NOMO-1 (cell line): ENCODE measurements around the gene RPS6KA2.

Source experiments
- DNase-seq, 2 experiments: peaks; one replicate each; lab custom pipeline; 2025; ENCODE audit not compliant: unreplicated experiment in 2 of 2; lab: John Stamatoyannopoulos, UW

The RPS6KA2 gene

DNA sequence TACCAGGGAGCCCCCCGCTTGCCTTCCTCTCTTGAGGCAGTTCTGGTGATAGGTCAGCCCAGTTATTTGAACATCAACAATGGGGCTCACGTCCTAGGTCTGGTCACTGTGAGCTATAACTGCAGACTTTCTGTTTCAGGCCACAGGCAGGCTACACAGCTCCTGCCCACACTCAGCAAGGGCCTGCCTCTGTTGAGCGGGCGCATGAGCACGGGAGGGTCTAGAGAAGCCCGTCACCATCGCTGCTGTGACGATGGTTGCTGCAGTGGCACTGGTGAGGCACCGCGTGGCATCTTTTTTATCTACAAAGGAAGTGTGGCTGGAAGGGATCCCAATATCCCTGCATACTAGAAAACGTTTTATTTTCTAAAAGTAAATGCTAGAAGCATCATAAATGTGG lies 118.3 kb downstream of the RPS6KA2 start:
- DNase-seq, result no peak

DNA sequence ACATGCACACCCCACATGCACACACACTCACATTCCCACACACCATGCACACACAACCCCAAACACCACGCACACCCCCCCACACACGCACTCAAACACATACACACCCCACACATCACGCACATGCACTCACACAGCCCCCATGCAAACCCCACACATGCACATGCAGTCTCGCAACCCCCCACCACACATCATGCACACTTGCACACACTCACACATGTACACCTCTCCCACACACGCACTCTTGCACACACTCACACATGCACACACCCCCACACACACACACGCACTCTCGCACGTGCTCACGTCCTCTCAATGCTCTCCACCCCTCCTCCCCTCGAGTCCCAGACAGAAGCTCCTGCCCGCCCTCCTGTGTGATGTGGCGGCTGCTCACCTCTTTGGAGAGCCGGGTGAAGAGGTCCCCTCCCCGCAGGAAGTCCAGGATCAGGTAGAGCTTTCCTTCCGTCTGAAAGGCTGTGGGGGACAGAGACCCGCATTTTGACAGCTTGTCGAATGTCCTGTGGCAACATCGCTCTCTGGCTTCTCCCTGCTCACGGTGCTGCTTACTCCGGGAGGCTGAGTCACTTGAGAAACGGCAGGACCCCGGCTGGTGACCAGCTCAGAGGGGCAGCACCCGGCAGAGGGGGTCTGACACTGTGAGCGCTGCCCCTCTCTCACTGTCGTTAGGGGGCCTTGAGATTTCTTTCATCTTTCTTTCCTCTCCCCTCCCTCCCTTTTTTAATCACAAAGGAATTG lies 119.1 kb downstream of the RPS6KA2 start:
- DNase-seq, result no peak

DNA sequence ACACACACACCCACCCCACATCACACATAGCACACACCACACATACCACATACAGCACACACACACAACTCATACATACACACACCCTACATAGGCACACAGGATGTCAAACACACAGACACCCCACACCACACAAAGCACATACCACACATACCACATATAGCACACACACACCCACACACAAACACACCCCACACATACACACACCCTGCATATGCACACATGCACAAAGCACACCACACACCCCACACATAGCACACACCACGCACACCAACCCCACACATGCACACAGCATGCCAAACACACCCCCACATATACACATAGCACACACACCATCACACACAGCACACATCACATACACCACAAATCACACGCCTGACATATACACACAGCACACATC lies 119.7 kb downstream of the RPS6KA2 start:
- DNase-seq, result no peak

DNA sequence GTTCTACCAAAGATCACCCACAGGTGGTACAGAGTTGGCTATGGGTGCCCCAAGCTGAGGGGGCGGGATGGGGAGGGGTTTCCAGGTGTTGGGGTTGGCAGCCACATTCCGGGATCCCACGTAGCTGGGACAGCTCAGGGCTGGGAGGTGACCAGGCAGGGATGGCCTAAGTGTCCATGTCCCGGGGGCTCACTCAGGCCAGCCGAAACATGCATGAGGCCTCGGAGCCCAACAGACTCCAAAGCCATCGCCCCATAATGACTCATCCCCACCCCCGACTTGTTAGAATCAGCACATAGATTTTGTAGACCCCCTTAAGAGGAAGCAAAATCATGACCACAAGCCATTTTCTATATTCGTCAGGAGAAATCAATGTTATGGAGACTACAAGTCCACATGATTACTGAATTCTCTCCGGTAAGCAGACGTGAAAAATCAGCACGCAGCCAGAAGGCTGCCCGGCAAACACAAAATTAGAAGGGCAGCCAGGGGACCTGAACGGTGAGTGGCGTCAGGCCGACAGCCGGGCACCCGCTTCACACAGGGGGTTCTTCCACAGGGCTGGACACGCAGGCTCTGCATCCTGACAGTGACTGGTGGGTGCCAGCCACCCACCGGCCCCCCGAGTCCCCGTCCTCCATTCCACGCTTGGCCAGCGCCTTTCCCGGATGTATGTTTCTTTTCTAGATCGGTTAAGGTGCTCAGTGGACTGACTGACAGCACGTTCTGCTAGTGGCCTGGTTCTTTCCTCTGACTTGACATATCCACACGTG lies 121.7 kb downstream of the RPS6KA2 start:
- DNase-seq, result no peak

DNA sequence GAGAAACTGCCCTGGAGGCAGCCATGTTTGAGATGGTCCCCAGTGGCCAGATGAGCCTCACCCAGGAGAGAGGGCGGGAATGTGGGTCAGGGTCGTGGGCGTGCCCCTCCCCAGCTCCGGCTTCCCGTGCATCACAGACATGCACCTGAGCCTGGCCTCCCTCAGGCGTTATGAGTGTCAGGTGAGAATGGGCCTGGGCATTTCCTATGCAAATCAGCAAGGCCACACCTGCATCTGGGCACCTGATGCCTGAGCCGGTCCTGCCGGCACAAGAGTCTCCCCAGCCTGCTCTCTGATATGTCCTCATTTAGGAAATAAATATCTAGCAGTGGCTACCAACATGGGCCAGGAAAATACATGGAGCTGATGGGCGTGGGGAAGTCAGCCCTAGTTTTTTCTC lies 123.0 kb downstream of the RPS6KA2 start:
- no peak for DNase-seq

DNA sequence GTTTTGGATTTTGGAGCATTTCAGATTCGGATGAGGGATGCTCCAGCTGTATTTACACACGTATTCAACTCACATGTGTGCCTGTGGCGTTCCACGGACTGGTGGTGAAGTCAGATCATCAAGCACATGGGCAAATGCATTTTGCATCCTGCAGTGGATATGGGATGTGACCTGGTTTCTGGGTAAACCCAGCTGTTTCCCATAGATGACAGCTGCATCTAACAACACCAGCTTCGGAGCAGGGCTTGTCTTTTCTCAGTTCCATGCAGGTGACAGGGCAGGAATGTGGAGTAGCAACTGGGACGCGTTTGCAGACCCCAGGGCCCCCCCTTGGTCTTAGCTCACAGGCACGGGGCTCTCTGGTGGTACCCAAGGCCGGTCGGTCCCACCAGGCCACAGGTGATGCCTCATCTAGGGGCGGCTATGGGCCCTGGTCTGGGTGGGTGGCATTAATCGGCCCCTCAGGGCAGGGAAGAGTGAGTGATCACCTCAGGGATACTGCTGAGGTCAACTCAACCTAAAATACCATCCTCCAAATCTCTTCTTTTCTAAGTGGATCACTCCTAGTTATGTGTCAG lies 123.8 kb downstream of the RPS6KA2 start:
- no peak for DNase-seq

DNA sequence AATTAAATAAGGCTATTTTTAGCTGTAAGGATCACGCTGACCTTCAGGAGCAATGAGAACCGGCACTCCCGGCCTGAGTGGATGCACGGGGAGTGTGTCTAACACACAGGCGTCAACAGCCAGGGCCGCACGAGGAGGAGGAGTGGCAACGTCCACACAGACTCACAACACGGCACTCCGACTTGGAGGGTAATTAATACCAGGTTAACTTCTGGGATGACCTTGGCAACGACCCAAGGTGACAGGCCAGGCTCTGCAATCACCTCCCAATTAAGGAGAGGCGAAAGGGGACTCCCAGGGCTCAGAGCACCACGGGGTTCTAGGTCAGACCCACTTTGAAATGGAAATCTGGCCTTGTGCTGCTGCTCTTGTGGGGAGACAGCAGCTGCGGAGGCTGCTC lies 124.6 kb downstream of the RPS6KA2 start:
- DNase-seq, result no peak

DNA sequence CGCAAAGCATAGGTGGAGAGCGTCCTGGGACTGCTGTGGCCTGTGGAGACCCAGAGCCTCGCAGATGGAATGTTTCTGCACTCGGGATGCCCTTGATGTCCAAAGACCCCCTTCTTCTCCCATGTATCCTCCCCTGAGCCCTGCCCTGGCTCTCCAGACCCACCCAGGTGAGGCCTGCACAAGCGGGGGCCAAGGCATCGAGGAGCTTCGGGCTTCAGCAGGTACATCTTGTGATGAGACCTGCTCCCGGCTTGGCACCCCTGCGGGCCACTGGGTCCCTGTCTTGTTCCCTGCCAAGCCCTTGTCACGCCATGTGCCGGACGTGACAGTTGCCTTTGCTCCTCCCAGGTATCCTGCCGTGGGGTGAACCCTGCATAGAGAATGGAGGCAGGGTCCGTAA lies 125.8 kb downstream of the RPS6KA2 start:
- no peak for DNase-seq

DNA sequence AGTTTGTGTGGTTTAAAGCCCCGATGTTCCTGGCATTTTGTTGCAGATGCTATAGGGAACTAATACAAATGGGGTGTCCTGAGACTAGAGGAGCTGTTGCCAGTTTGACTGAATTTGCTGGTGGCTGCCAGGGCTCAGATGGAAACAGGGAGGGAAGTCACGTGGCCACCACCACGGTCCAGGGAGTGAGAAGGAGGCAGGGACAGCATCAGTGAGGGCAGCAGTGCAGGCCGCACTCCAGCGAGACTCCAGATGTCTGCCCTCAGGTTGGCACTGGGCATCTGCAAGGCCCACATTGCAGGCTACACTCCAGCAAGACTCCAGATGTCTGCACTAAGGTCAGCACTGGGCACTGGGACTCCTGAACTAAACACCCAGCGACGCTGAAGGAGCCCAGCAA lies 126.8 kb downstream of the RPS6KA2 start:
- no peak for DNase-seq

DNA sequence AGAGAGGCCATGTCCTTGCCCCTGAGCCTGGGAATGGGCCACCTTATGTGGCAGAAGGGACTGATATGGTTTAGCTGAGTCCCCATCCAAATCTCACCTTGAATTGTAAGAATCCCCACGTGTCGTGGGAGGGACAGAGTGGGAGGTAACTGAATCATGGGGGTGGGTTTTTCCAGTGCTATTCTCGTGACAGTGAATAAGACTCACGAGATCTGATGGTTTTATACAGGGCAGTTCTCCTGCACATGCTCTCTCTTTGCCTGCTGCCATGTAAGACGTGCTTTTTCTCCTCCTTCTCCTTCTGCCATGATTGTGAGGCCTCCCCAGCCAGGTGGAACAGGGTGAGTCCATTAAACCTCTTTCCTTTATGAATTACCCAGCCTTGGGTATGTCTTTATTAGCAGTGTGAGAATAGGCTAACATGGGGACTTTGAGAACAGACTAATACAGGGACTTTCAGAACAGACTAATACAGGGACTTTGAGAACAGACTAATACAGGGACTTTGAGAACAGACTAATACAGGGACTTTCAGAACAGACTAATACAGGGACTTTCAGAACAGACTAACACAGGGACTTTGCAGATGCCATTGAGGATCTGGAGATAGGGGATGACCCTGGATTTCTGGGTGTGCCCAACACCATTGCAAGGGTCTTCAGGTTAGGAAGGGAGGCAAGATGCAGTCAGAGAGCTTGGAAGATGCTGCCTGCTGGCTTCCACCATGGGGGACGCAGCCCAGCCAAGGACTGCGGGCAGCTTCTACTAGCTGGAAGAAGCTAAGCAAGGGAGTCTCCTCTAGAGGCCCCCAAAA lies 127.5 kb downstream of the RPS6KA2 start:
- no peak for DNase-seq

DNA sequence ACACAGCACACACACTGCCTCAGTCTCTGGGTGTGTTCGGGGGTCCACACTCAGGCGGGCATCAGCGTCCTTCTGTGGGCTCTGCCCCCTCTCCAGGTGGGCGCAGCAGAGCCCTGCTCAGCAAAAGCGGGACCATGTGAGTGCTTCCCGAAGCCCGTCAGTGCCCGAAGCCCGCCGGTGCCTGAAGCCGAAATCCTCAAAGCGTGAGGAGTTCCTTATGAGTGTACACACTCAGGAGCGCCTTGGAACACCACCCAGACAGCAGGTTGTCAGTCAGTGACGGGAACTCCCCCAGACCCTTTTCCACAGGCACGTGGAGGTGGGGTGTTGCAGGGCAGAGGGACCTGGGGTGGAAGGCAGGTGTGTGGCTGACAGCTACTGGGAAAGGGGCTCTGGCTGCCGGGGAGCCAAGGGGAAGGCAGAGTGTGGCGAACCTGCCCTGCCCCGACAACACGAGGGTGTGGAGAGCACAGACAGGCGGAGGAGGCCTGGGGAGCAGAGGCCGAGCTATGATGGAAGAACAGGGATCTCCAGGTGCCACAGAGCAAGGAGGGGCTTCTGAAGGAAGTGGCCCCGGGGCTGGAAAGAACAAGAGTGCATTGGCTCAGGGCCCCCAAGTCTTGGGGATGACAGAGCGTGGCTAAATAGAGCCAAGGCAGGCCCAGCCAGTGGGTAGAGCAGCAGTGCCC lies 128.2 kb downstream of the RPS6KA2 start:
- no peak for DNase-seq

DNA sequence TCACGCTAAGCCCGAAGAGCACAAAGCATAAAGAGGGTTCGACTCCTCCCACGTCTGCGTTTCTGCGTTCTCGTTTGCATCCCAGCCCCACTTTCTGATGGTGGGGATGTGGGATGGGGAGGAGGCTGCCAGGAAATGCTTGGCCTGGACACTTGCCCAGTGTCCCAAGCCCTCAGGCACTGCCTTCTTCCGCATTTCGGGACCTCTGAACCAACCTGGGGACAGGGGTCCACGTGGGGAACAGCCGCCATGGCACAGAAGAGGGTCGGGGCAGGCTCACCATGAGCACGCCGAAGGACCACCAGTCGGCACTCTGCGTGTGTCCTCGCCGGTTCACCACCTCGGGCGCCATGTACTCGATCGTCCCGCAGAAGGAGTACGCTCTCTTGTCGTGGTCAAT lies 128.8 kb downstream of the RPS6KA2 start:
- DNase-seq, result no peak

DNA sequence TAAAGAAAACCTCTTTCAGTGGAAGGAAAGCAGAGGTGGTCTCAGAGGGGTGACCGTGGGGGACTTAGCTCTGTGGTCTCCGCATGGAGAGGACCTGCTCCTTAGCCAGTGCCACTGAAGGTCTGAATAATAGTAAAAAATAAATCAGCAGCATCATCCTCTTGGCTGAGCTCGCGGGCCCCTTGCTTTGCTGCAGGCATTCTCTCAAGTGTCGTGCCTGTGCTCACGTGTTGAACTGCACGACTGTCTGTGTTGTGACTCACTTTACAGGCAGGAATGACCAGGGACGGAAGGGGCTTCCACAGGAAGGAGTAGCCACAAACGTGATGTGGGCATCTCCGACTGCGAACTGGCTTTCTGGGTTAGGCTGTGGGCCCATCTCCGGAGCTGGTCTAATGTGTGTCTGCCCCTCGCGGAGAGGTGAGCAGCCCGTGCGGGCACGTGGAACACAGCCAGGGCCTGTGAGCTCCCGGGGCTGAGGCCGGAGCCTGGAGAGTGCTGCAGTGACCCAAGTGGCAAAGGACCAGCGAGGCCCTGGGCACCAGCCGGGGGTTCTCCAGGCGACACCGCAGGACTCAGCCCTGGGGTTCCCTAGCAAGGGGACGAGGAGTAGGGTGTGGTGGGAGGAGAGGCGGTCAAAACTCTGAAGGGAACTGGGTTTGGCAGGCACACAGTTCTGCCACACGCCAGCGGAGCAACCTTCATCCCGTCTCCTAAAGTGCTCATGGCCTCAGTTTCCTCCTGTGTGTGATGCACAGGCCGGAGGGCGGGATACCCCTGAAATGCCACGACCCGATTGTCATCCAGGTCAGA lies 129.8 kb downstream of the RPS6KA2 start:
- DNase-seq, result no peak

DNA sequence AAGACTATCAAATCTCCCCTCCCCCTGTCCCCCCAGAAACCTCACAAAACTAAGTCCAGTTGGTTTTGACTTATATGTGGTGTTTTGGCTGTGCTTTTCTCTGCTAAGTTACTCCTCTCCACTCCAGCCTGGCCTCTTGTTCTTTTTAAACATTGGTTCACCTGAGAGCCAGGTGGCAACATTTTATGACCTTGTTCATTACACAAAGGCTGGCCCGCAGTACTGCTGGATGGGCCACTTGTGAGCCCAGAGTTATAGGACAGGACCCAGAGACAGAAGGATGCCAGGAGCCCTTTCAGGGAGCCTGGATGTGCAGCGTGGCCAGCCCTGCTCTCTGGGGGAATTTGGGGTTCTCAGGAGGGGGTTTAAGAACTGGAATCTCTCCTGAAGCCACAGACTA lies 130.6 kb downstream of the RPS6KA2 start:
- DNase-seq, result no peak

DNA sequence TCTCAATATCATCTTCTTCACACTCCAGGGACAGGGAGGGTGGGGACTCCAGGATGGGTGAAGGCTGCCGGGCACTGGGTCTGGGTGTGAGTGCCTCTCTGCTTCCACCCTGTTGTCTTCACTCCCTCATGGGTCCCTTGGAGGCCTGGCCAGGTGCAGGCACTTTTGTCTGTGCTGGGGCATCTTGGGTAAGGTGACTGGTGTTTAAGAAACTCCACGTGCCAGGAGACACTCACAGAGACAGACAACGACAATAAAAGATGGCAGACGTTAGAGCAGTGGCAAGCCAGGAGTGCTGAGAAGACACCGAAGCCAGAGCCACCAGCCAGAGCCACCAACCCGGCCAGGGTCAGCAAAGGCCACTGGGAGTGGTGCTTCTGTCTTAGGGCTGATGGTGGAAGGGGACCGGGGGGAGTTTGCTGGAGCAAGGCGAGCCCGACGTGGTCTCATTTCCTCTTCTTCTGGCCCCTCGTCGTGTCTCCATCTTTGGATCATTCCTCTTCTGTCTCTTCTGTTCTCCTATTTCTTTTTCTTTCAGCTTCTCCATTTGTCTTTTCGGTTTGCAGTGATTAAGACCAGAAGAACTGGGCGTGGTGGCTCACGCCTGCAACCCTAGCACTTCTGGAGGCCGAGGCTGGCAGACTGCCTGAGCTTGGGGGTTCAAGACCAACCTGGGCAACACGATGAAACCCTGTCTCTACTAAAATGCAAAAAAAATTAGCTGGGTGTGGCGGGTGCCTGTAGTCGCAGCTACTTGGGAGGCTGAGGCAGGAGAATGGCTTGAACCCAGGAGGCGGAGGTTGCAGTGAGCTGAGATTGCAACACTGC lies 131.3 kb downstream of the RPS6KA2 start:
- no peak for DNase-seq

DNA sequence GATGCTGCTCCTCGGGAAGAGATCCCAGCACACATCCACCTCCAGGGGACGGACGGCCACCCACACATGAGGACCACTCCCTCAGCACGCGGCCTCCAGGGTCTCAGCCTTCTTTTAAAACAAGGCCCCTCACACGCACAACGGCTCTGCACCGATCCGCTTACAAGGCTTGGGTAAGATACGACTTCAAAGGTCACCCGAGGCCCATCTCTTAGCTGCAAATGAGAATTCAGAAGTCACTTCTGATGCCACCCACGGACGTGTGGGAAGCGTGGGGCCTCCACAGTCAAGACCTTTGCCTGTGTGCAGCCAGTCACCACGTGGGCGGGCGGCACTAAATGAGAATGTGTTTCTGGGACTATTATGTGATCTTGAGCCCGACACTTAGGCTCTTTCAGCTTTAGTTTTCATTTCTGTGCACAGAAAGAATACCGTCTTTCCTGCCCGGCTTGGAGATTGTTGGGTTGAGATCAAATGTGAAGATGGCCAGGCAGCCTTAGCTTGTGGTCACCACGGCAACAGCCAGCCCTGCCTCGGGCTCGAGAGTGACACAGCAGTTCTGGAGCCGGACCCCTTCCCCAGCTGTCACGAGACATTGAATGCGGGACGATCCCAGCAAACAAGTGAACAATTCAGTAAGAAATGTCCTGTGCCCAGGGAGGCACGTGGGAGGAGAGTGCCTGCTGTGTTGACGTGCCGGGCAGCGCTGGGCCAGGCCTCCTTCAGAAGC lies 132.1 kb downstream of the RPS6KA2 start:
- no peak for DNase-seq

DNA sequence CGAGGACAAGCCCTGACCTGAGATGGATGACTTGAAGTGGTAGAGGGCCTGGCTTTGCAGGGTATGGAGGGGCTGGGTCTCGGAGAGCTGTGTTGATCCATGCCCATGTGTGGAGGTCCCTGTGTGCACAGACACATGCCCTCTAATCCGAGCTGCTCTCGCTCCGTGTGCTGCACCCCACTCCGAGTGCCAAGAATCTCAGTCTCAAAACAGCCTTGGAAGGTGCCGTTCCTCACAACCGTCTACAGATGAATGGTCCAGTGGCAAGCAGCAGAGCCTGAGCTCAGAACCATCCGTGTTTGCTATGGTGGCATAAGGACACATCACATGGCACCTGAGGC lies 133.0 kb downstream of the RPS6KA2 start:
- no peak for DNase-seq

DNA sequence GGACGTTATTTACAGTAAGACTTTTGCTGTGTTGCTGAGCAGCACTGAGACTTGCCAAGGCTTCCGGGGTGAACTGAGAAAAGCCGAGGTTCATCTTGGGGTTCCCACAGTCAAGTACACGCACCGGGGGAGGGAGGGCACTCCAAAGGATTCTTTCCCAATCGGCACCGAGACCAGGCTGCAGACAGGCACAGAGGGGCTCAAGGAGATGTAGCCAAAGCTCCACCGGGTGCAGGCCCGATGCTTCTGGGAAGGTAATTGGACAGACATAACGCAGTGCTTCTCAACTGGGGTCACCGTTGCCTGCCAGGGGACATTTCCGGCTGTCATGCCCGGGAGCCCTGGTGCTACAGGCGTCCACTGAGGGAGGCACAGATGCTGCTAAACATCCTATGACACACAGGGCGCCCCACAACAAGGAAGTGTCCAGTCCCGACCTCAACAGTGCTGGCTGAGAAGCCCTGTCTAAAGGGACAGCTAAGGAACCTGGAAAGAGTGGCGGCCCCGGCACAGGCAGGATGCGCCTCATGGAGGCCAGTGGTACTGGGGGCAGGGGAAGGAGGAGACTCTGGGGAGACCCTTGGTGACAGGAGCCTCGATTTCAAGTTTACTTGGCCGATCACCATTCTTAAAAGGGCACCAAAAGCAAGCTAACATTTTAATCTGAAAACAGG lies 133.5 kb downstream of the RPS6KA2 start:
- DNase-seq, result no peak
